H1 (cell line): ENCODE data around the gene PAF1. TPM values are rescaled to one million over a fixed set of nuclear protein-coding genes. Genes with fewer than 3 reads are reported as not detected.
A peak's percentile ranks its signal among the peaks of the same experiment; 100 is the strongest.

ENCODE experiments used
- ASH2L ChIP-seq: fragments of 200-600, 300-600 bp; sonication (generic); IDR thresholded peaks from one replicate; pipeline ENCODE4 v1.7.1; 2017; ENCODE audit warnings: low read length
- CBX5 ChIP-seq: fragments of 300-800, 300-1000 bp; sonication (generic); IDR thresholded peaks from 2 replicates; pipeline ENCODE4 v1.7.1; 2016; ENCODE audit warnings: antibody characterized with exemption, low read length, low read depth
- CHD1 ChIP-seq: IDR thresholded peaks from 2 replicates; pipeline ENCODE4 v1.6.1; 2012; ENCODE audit warnings: low read depth, low read length, improper control_type of control experiment
- CHD2 ChIP-seq: IDR thresholded peaks from 2 replicates; pipeline ENCODE4 v1.6.1; 2012; ENCODE audit warnings: low read length, improper control_type of control experiment
- HDAC2 ChIP-seq, 2 experiments: fragments of 300-600 bp in 1 of 2; sonication (generic) in 1 of 2; IDR thresholded peaks; 2 replicates each; pipeline ENCODE4 v1.6.1; 2011 to 2012; ENCODE audit warnings: low read depth in 2 of 2, low read length in 2 of 2, mild to moderate bottlenecking in 2 of 2, moderate library complexity in 2 of 2, borderline replicate concordance in 1 of 2, inconsistent platforms in 1 of 2
- KDM5A ChIP-seq: fragments of 200-600 bp; IDR thresholded peaks from 2 replicates; pipeline ENCODE4 v1.7.1; 2012; ENCODE audit warnings: mild to moderate bottlenecking, low read length, inconsistent platforms, mixed read lengths
- RAD21 ChIP-seq, 2 experiments: IDR thresholded peaks in 1 of 2; conservative IDR thresholded peaks in 1 of 2; 2 replicates each; pipeline ENCODE4 v1.6.1; 2011; ENCODE audit warnings: low read depth in 2 of 2, low read length in 2 of 2, improper control_type of control experiment in 1 of 2, inconsistent platforms in 1 of 2, mild to moderate bottlenecking in 1 of 2, moderate library complexity in 1 of 2
- SP2 ChIP-seq: IDR thresholded peaks from 2 replicates; pipeline ENCODE4 v1.6.1; 2012; ENCODE audit warnings: mild to moderate bottlenecking, low read length, inconsistent platforms
- TAF1 ChIP-seq: IDR thresholded peaks from 2 replicates; pipeline ENCODE4 v1.6.1; 2011; ENCODE audit warnings: mild to moderate bottlenecking, low read depth, low read length
- TAF7 ChIP-seq: optimal IDR thresholded peaks from 2 replicates; pipeline ENCODE3; 2011; ENCODE audit warnings: low read depth, mild to moderate bottlenecking, inconsistent platforms, low read length, moderate library complexity, borderline replicate concordance
- TEAD4 ChIP-seq: IDR thresholded peaks from 2 replicates; pipeline ENCODE4 v1.6.1; 2012; ENCODE audit warnings: low read depth, low read length, inconsistent platforms, mixed read lengths
- YY1 ChIP-seq: IDR thresholded peaks from 2 replicates; pipeline ENCODE4 v1.6.1; 2011; ENCODE audit warnings: low read depth, mild to moderate bottlenecking, low read length
- polyA plus RNA-seq, 7 experiments: library from polyadenylated mRNA; depleted of rRNA in 3 of 7; stranded (reverse) in 5 of 7; unstranded in 2 of 7; fragments of >200 nt in 5 of 7; fragments of 200-250 nt in 2 of 7; gene quantifications; 1 replicate in 5 of 7; 2 replicates in 1 of 7; 4 replicates in 1 of 7; pipeline versions ENCODE4 v1.2.1 to v1.2.3, GENCODE V29; 2011 to 2013; ENCODE audit warnings: missing spikeins in 2 of 7, mixed read lengths in 2 of 7
- total RNA-seq: library from RNA; stranded (reverse); fragmentation: NEBNext Ultra II Directional; extraction: Animal tissue kit (Norgen Biotek cat#: 25700); gene quantifications from 2 replicates; pipeline ENCODE4 v1.2.1, GENCODE V29; 2021
- TF ChIP-seq, protein P1 (sequence below): IDR thresholded peaks from 2 replicates; pipeline ENCODE4 v1.6.1; 2012; ENCODE audit warnings: inconsistent platforms

The PAF1 gene
- total and polyA plus RNA-seq, 2 of the 8 experiments (the other 6 are each of a cell fraction or from before 2014, with no cell fraction given) = 31.4 to 58.6 TPM

DNA sequence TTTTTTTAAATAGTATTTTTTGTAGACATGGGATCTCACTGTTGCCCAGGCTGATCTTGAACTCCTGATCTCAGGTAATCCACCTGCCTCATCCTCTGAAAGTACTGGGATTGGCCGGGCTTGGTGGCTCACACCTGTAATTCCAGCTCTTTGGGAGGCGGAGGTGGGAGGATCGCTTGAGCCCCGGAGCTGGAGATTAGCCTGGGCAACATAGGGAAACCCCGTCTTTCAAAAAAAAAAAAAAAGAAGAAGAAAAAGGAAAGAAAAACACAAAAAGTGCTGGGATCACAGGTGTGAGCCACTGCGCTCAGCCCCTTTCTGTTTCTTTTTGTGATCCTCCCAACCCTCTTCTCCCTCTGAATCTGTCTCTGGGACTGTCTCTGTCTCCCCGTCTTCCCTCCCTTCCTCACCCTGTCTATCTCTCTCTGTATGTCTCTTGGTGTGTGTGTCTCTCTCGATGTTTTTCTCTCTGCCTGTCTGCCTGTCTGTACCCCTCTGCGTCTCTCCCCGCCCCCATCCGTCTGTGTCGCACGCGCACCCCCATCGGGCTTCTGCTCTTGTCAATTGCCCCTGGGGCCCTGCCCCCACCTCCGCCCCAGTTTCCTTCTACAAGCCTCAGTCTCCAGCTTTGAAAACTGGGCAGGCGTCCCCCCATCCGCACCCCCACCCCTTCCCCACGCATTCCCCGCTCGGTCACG lies 15.2 kb upstream of the PAF1 start (continued):
- TF ChIP-seq SP2 (no peak), RAD21 (IDR thresholded peaks at IDR 0.05 in 1 of 2, conservative IDR thresholded peaks at IDR 0.05 in 1 of 2; ENCODE audit: low read depth in 2 of 2, low read length in 2 of 2) (no peak), CBX5 (no peak), TAF7 (no peak), TAF1 (no peak), CHD2 (no peak), YY1 (no peak), KDM5A (no peak), TEAD4 (no peak), ASH2L (peak; percentile 51), CHD1 (no peak), HDAC2 (IDR thresholded peaks at IDR 0.05; ENCODE audit: borderline replicate concordance in 1 of 2, low read depth in 2 of 2, low read length in 2 of 2) (0 out of 4 replicates have a peak, but pooled peaks of 1 of the 2 experiments have one; percentile 22)
- TF ChIP-seq, protein P1, sequence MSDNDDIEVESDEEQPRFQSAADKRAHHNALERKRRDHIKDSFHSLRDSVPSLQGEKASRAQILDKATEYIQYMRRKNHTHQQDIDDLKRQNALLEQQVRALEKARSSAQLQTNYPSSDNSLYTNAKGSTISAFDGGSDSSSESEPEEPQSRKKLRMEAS = no peak
